IPS-18c (cell line): ENCODE data around the gene P2RX5.

Source experiments
- H3K4me3 ChIP-seq: 2 replicates; pipeline ENCODE4 v1.7.0; 2013; ENCODE audit warnings: low read depth, mild to moderate bottlenecking, low read length, moderate library complexity; ENCODE audit not compliant: insufficient read depth
- H3K9me3 ChIP-seq: one replicate; pipeline ENCODE4 v1.6.1; 2013; ENCODE audit warnings: mild to moderate bottlenecking, low read length, moderate library complexity; ENCODE audit not compliant: control insufficient read depth, insufficient read depth

P2RX5 gene

DNA sequence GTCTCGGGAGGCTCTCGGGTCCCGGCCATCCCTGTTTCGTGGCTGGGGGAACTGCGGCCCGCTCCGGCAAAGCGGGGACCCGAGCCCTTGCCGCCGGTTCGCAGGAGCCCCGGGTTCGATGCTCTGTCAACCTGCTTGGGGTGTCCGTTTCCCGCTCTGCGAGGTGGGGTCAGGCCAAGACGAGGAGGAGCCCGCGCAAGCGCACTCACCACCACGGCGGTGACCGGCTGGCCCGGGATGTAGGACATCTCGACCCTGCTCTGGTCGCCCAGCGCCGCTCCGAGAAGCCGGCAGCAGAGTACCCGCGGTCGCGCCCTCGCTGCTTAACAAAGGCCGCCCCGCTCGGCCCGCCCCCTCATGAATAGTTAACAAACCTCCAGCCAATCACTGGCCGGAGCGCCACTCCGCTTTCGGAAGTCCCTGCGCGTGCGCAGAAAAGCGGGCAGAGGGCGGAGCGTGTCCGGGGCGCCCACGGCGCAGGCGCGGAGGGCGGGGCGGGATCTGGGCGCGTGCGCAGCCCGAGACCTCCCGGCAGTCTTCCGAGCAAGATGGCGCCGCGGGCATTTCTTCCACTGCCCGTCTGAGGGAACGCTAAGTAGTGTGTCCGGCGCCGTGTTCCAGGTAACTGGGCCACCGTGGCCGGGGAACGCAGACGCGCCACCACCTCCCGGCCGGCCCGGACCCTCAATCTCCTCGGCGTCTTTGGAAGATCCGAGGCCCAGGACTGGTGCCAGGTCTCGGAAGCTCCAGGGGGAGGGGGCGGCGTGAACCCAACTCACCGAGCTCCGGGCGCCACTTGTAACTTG is 27.5 kb downstream of the P2RX5 start, which contains the start of the genes EMC6 and TAX1BP3:
Gene EMC6 (plus strand): TSS at position 534 of the 806 bp plus-strand sequence. CDS start 335 bp downstream, outside the sequence.
Gene TAX1BP3 (minus strand): TSS at position 300 of the 806 bp plus-strand sequence. CDS start 52 bp downstream, at position 248.
- H3K4me3 ChIP-seq, result peak within 1 kb of the TSS; percentile 95

GRCh38 chr17:3667366-3668278 is 28.3 kb downstream of the P2RX5 start:
- Histone ChIP-seq H3K4me3 (peak overlapping the region; percentile 95), H3K9me3 (no peaks in the 10 kb centered on the region)

More for the DNA sequence above, 27.5 kb downstream of the P2RX5 start, which contains the start of the genes EMC6 and TAX1BP3:
- no peaks in the 10 kb centered on the region for H3K9me3 ChIP-seq

- Histone ChIP-seq H3K9me3 (no peaks in the 10 kb centered on the region), H3K4me3 (no peak overlapping the region)
Observed at GRCh38 chr17:3666516-3666915, 29.4 kb downstream of the P2RX5 start.

DNA sequence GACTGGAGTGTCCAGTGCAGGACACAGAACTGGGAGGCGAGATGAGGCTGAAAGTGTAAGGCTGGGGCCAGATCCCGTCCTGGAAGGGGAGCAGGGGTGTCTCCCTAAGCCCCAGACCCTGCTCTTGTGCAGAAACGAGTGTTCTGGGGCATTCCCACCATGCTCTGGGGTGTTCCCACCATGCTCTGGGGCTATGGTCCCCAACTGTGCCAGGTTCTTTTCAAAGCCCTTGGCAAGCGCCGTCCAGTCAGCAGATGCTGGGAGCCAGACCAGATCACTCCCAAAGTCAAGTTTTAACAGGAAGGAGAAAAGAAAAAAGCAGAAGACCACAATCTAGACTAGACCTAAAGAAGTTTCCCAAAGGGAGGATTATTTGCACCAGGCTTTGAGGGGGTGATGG is 30.1 kb downstream of the P2RX5 start:
- H3K4me3 ChIP-seq, result no peak overlapping the region
- no peaks in the 10 kb centered on the region for H3K9me3 ChIP-seq

- Histone ChIP-seq H3K4me3 (no peak overlapping the region), H3K9me3 (no peaks in the 10 kb centered on the region)
Observed at GRCh38 chr17:3663102-3664011, 32.6 kb downstream of the P2RX5 start.

DNA sequence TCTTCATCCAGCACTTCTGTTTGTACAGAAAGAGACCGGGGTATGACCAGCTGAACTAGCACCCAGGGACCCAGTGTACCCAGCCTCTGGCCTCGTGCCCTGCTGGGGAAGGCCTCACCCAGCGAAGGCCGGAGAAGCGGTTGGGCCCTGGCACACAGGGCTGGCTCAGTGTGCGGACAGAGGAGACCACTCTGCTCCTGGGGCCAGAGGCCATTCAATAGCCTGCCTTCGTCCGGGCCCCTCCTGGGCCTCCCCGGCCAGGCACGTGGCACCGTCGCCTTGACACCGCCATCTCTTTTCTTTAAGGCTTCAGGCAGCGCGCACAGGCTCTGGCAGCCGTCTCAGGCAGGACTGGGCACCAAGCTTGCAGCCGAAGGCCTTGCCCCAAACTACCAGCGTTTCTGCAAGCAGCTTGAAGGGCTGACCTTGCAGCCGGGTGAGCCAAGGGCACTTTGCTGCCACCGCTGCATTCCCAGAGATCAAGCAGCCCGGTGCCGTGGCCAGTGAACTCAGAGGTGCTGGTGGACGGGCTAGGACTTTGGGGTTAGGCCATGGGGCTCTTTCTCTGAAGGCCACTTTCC is 35.6 kb downstream of the P2RX5 start:
- H3K4me3 ChIP-seq, result no peak overlapping the region
- H3K9me3 ChIP-seq, result no peaks in the 10 kb centered on the region

DNA sequence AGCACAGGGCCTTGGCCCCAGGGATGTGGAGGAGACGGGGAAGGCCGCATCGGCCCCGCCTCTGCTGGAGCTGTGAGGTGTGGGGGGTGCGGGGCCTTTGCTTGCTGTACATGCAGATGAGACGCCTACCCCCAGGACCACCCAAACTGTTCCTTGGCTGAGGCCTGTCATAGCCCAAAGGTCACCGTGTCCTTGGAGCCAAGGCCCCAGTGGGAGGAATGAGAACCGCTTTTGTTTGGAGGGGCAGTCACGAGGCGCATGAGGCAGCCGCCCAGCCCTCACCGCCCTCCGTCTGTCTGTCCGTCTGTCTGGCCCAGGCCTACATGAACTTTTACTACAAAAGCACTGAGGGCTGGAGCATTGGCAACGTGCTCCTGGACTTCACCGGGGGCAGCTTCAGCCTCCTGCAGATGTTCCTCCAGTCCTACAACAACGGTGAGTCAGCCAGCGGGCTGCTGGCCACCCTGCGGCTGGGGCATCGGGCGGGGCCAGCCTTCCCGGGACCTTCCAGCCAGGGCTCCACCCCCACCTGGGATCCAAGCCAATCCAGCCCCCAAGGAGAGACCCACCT is 36.3 kb downstream of the P2RX5 start:
- Histone ChIP-seq H3K9me3 (no peaks in the 10 kb centered on the region), H3K4me3 (no peak overlapping the region)

GRCh38 chr17:3658784-3659449 is 37.0 kb downstream of the P2RX5 start:
- H3K9me3 ChIP-seq, result no peaks in the 10 kb centered on the region
- H3K4me3 ChIP-seq, result no peak overlapping the region

DNA sequence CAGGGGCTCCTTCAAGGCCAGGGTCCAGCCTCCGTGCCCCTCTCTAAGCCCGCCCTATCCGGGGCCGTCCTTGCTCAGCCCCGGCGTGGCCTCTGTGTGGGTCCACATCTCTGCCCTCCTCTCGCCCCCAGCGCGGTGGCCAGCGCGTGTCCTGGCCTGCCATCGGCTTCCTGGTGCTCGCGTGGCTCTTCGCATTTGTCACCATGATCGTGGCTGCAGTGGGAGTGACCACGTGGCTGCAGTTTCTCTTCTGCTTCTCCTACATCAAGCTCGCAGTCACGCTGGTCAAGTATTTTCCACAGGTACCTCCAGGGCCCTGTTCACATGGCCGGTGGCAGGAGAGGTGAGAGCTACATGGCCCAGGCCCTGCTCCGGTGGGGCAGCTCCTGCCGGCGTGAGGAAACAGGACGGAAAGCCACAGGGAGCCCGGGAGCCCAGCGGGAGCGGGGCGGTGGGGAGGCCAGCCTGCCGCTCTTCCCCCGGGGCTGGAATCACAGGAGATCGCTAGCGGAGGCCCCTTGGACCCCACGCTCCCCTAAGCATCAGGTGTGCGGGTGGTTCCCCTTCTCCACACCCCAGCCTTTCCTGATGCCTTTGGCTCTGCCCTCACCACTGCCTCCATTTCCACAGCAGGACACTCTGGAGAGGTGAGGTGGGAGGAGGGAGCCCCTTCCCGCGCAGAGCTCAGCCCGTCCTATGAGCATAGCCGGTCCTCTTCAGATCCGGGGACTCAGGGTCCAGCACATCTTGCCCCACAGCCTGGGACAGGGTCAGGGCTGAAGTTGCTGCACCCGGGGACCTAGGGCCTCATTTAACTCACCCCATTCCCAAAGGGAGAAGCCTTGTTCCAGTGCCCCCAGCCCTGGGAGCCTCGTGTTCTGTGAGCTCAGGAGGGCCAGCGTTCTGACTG is 37.8 kb downstream of the P2RX5 start:
- Histone ChIP-seq H3K4me3 (no peak overlapping the region), H3K9me3 (no peaks in the 10 kb centered on the region)

- H3K9me3 ChIP-seq, result no peaks in the 10 kb centered on the region
- no peak overlapping the region for H3K4me3 ChIP-seq
Observed at GRCh38 chr17:3657588-3657869, 38.4 kb downstream of the P2RX5 start.

GRCh38 chr17:3656755-3657587 is 39.0 kb downstream of the P2RX5 start:
- Histone ChIP-seq H3K4me3 (no peak overlapping the region), H3K9me3 (no peaks in the 10 kb centered on the region)

- Histone ChIP-seq H3K4me3 (no peak overlapping the region), H3K9me3 (no peaks in the 10 kb centered on the region)
Observed at GRCh38 chr17:3656353-3656752, 39.6 kb downstream of the P2RX5 start.

- H3K9me3 ChIP-seq, result no peaks in the 10 kb centered on the region
- H3K4me3 ChIP-seq, result no peak overlapping the region
Observed at GRCh38 chr17:3655766-3656165, 40.2 kb downstream of the P2RX5 start.

DNA sequence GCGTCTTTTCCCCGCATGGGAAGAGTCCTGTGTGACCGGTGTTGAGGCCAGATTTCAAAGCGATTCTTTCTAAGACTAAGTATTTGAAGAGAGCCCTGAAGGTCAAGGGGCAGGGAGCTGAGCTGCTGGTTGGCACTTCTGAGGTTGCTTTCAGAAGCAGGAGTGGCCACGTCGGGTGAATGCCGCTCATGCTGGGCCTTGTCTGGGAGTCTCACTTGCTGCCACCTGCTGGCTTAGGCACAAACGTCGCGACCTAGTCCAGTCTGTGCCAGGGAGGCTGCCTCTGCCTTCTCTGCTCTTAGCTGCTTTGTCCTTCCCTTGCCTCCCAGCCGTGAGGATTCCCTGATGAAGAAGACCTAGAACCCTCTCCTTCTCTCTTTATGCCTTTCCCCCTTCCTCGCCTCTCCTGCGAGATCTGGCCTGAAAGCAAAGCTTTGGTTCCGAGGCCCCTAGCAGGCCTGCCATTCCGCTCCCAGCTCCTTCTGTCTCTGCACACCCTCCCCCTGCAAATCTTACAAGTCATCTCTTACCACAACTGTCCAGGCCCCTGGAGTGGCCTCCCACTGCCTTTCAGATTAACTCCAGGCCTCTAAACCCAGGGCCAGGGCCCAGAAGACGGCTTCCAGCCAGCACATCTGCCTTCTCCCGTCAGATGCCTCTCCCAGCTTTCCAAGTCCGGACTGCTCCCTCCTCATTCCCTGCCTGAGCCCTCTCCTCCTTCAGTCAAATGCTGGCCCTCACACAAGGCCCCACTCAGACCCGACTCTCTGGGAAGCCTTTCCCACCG is 48.0 kb downstream of the P2RX5 start:
- H3K4me3 ChIP-seq, result no peak overlapping the region
- no peaks in the 10 kb centered on the region for H3K9me3 ChIP-seq
